Measurements from ENCODE around the gene ARL6IP6. TPM values are rescaled to one million over a fixed set of nuclear protein-coding genes. Genes with fewer than 3 reads are reported as not detected.
"Not testable (repeated sequence)": the region's sequence is repeated elsewhere in the genome, so short reads cannot be mapped to it uniquely, and the experiment has no call there.

Gene ARL6IP6
- total RNA-seq, 1 donor = 42.7 TPM

DNA sequence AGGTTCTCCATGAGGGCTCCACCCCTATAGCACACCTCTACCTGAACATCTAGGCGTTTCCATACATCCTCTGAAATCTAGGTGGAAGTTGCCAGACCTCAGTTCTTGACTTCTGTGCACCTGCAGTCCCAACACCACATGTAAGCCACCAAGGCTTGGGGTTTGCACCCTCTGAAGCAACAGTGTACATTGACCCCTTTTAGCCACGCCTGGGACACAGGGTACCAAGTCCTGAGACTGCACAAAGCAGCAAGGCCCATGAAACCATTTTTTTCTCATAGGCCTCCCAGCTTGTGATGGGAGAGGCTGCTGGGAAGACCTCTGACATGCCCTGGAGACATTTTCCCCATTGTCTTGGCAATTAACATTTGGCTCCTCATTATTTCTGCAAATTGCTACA is 20.0 kb downstream of the ARL6IP6 start:
- TF ChIP-seq, protein P1, sequence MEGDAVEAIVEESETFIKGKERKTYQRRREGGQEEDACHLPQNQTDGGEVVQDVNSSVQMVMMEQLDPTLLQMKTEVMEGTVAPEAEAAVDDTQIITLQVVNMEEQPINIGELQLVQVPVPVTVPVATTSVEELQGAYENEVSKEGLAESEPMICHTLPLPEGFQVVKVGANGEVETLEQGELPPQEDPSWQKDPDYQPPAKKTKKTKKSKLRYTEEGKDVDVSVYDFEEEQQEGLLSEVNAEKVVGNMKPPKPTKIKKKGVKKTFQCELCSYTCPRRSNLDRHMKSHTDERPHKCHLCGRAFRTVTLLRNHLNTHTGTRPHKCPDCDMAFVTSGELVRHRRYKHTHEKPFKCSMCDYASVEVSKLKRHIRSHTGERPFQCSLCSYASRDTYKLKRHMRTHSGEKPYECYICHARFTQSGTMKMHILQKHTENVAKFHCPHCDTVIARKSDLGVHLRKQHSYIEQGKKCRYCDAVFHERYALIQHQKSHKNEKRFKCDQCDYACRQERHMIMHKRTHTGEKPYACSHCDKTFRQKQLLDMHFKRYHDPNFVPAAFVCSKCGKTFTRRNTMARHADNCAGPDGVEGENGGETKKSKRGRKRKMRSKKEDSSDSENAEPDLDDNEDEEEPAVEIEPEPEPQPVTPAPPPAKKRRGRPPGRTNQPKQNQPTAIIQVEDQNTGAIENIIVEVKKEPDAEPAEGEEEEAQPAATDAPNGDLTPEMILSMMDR (IDR thresholded peaks at IDR 0.05; ENCODE audit: insufficient read depth, low read depth, low read length) = no peak
- DNase-seq (ENCODE audit: low read depth) = no peak
- H3K4me3 ChIP-seq (ENCODE audit: low read depth, low read length) = no peak overlapping the region

DNA sequence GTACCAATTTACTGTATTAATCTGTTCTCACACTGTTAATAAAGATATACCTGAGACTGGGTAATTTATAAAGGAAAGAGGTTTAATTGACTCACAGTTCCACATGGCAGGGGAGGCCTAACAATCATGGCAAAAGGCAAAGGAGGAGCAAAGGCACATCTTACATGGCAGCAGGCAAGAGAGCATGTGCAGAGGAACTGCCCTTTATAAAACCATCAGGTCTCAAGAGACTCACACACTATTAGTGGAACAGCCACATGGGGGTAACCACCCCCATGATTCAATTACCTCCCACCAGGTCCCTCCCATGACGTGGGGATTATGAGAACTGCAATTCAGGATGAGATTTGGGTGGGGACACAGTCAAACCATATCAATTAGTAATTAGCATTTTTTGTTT is 21.3 kb downstream of the ARL6IP6 start:
- TF ChIP-seq, protein P1 (IDR thresholded peaks at IDR 0.05; ENCODE audit: insufficient read depth, low read depth, low read length) = peak; percentile 3
- not testable (repeated sequence) for DNase-seq (ENCODE audit: low read depth); H3K4me3 ChIP-seq (ENCODE audit: low read depth, low read length)

DNA sequence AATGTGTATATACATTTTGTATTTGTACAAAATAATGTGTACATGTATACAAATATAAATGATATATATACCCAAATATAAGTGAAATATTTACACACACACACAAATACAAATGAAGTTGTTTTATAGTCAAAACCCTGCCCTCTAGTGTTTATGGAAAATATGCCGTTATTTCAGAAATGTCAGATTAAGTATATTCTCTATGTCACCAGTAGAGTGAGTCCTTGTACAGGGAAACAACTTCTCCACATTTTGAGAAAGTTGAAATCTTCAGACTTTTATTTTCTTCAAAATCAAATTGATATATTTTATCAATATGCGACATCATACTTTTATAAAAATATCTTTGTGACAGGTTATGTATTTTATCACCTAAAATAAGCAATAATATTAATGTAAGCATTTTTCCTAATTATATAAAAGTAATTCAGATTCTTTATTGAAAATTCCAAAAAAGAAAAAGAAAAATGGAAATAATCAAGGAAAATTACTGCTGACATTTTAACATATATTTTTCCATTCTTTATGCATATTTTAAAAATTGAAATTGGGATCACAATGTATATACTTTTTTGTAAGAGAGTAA is 22.4 kb downstream of the ARL6IP6 start:
- TF ChIP-seq, protein P1 (IDR thresholded peaks at IDR 0.05; ENCODE audit: insufficient read depth, low read depth, low read length) = peak; percentile 86

DNA sequence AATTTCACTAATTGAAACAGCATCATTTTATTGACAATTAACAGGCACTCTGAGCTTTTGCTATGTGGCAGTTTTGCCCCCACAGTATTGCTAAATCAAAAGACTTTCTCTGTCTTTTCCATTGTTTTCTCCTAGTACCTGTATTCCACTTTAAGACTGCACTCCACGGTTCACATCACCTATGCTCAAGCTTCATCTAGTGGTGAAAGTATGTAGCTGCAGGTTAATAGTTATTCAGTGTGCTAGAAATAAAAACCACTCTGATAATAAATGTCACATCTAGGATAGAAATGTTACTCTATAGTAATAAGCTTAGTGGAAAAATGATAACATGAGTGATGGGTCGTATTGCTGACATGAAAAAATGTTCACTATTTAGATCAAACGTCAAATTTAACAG is 24.6 kb downstream of the ARL6IP6 start:
- DNase-seq (ENCODE audit: low read depth) = peak; percentile 8
- TF ChIP-seq, protein P1 (IDR thresholded peaks at IDR 0.05; ENCODE audit: insufficient read depth, low read depth, low read length) = peak; percentile 55
- no peak overlapping the region for H3K4me3 ChIP-seq (ENCODE audit: low read depth, low read length)

More for the DNA sequence above, 22.4 kb downstream of the ARL6IP6 start:
- DNase-seq (ENCODE audit: low read depth) = peak; percentile 76
- H3K4me3 ChIP-seq (ENCODE audit: low read depth, low read length) = no peak overlapping the region

DNA sequence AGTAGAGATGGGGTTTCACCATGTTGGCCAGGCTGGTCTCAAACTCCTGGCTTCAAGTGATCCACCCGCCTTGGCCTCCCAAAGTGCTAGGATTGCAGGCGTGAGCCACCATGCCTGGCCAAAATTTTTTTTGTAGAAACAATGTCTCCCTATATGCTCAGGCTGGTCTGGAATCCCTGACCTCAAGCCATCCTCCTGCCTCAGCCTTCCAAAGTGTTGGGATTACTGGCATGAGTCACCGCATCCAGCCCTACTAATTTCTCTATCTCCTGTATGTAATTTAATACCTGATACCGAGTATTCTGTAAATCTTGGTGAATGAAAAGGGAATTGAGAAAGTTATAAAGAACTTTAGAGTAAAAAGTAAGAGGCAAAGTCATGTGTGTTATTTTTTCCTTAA is 29.3 kb downstream of the ARL6IP6 start:
- DNase-seq (ENCODE audit: low read depth) = peak; percentile 12
- H3K4me3 ChIP-seq (ENCODE audit: low read depth, low read length) = not testable (repeated sequence)

DNA sequence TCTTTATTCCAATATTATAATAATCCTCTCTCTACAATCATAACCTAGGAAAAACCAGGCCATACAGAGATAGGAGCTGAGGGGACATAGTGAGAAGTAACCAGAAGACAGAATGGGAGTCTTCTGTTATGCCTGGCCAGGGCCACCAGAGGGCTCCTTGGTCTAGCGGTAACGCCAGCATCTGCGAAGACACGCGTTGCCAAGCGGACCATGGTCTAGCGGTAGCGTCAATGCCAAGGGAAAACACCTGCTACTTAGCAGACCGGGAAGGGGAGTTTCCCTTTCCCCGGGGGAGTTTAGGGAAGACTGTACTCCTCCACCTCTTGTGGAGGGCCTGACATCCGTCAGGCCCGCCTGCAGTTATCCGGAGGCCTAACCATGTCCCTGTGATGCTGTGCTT is 36.6 kb downstream of the ARL6IP6 start:
- TF ChIP-seq, protein P1 (IDR thresholded peaks at IDR 0.05; ENCODE audit: insufficient read depth, low read depth, low read length) = peak; percentile 45
- DNase-seq (ENCODE audit: low read depth) = peak; percentile 7
- no peak overlapping the region for H3K4me3 ChIP-seq (ENCODE audit: low read depth, low read length)

DNA sequence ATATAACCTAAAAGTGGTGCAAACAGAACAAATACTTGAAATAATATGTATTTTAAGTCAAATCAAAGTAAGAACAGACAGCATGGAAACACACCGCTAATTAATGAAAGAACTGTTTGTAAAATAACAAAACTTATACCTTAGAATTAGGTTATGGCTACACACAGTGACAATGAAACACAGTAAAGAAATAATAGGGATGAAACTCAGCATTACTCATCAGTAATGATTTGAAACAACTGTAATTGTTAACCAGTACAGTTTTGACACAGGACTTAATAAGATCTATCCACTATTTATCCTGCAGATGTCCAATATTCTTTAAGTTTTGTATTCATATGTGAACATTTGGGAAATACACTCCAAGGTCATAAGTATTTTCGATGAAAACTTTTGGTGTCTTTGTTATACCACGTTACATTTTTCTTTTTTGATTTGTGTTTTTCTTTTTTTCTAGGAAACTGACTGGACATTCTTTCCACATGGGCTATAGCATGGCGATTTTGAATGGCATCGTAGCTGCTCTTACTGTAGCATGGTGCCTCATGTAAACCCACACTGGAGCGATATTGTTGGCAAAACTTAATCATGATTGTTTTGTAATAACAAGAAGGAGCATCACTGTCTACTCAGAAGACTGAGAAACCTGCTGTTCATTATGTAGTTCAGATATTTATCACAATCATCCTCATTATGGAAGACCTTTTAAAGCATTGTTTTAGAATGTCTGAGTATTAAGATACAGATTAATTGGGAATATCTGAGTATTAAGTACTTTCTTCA is 41.1 kb downstream of the ARL6IP6 start:
- H3K4me3 ChIP-seq (ENCODE audit: low read depth, low read length) = no peak overlapping the region
- TF ChIP-seq, protein P1 (IDR thresholded peaks at IDR 0.05; ENCODE audit: insufficient read depth, low read depth, low read length) = no peak
- DNase-seq (ENCODE audit: low read depth) = no peak
